Spleen (tissue), 7 donors: Measurements from ENCODE around the gene PAPOLB.

ENCODE experiments used
- POLR2A ChIP-seq, 3 donors: fragments of 450-650 bp; IDR thresholded peaks; one replicate each; pipeline ENCODE4 v1.5.1; 2017; ENCODE audit warnings: antibody characterized with exemption in 3 of 3, mild to moderate bottlenecking in 1 of 3
- POLR2AphosphoS5 ChIP-seq, 3 donors: sonication (generic); formaldehyde crosslinking; IDR thresholded peaks; one replicate each; pipeline ENCODE4 v1.5.1; 2017; ENCODE audit warnings: antibody characterized with exemption in 3 of 3
- TF ChIP-seq, protein P1 (sequence below), 11 experiments: fragments of 200-600 bp in 7 of 11; fragments of 450-650 bp in 4 of 11; sonication (generic) in 4 of 11; IDR thresholded peaks in 8 of 11; conservative IDR thresholded peaks in 3 of 11; 1 replicate in 7 of 11; 2 replicates in 4 of 11; pipeline versions ENCODE4 v1.4.0 to v1.8.0; 2016 to 2021; ENCODE audit warnings: antibody characterized with exemption in 11 of 11, inconsistent platforms in 4 of 11, mild to moderate bottlenecking in 1 of 11
- donor health status: DM: no; HTN: no; CAD: no; lungs with moderate emphysema.
- donor health status: DM: no; HTN: no; CAD: no.
- donor health status: DM: no; HTN: no; CAD: no.

DNA sequence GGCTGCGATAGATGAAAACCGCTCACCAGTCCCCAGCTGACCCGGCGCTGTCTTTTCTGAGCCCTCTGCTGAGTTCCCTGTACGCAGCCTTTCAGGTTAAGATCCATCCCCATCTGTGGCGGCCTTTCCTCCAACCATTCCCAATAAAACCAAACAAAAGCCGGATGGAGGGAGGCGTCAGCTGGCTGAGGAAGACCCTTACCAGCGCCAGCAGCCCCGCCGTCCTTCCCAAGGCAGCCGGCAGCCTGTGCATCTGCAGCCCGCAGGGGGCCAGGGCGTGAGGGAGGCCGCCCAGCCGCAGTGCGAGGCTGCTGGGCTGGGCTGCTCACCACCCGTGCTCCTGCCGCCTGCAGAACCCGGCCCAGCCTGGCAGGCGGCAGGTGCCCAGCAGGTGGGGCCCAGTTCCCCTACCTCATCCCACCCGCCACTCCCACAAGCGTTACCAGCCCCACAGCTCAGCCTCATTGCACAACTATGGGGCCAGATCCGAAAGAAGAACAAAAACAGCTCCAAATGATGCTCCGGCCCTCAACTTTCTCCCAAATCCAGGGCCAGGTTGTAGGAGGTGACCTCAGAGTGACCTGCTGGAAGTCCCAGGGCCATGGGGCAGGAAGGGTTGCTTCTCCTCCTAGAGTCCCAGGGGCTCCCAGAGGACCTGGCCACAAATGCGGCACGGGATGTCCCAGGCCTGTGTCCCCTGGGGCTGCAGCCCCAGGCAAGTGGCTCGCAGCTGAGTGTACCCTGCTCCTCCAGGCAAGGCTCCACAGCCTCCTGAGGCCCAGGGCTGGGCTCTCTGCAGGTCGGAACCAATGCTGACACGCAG lies 23.8 kb downstream of the PAPOLB start:
- TF ChIP-seq POLR2A (IDR thresholded peaks at IDR 0.05) (no peak), POLR2AphosphoS5 (IDR thresholded peaks at IDR 0.05) (no peak)
- TF ChIP-seq, protein P1, sequence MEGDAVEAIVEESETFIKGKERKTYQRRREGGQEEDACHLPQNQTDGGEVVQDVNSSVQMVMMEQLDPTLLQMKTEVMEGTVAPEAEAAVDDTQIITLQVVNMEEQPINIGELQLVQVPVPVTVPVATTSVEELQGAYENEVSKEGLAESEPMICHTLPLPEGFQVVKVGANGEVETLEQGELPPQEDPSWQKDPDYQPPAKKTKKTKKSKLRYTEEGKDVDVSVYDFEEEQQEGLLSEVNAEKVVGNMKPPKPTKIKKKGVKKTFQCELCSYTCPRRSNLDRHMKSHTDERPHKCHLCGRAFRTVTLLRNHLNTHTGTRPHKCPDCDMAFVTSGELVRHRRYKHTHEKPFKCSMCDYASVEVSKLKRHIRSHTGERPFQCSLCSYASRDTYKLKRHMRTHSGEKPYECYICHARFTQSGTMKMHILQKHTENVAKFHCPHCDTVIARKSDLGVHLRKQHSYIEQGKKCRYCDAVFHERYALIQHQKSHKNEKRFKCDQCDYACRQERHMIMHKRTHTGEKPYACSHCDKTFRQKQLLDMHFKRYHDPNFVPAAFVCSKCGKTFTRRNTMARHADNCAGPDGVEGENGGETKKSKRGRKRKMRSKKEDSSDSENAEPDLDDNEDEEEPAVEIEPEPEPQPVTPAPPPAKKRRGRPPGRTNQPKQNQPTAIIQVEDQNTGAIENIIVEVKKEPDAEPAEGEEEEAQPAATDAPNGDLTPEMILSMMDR (IDR thresholded peaks at IDR 0.05 in 8 of 11, conservative IDR thresholded peaks at IDR 0.05 in 3 of 11): no peak
